IMR-90 (cell line): ENCODE data around the gene CYP46A1. TPM values are rescaled to one million over a fixed set of nuclear protein-coding genes. Genes with fewer than 3 reads are reported as not detected.

Experiments used
- ATAC-seq: fragments of 200-7000 bp; cut with Tn5 transposase; 2 replicates; pipeline ENCODE4 v1.9.1; 2020; ENCODE audit warnings: low read depth, mild to moderate bottlenecking, moderate library complexity
- BruUV-seq: library from RNA; stranded (reverse); fragments of 400-500 nt; replicated peaks from 2 replicates; lab custom pipeline; 2021; lab: Mats Ljungman, UMichigan
- CTCF ChIA-PET: fragments of 300-600 bp; formaldehyde crosslinking; extraction: SDS; loops from one replicate; lab custom pipeline; 2021; ENCODE audit warnings: antibody characterized with exemption; lab: Yijun Ruan, JAX
- POLR2A ChIA-PET: fragments of 300-600 bp; sonication (Branson Sonifier 250); formaldehyde crosslinking; loops from one replicate; lab custom pipeline; 2022; ENCODE audit warnings: antibody characterized with exemption; ENCODE audit not compliant: unreplicated experiment; lab: Charles Lee
- DNase-seq: peaks from one replicate; pipeline ENCODE4 v3.0.0; 2013
- H2AFZ ChIP-seq: replicated peaks from 2 replicates; pipeline ENCODE3; 2013; ENCODE audit warnings: low read length, mild to moderate bottlenecking; ENCODE audit not compliant: poor library complexity
- H2AK5ac ChIP-seq: 2 replicates; pipeline ENCODE4 v1.6.1; 2013; ENCODE audit warnings: low read depth, low read length, inconsistent platforms
- H2AK9ac ChIP-seq: replicated peaks from 2 replicates; pipeline ENCODE3; 2013; ENCODE audit warnings: mild to moderate bottlenecking, low read depth, low read length, moderate library complexity; ENCODE audit not compliant: poor library complexity
- H2BK120ac ChIP-seq: 2 replicates; pipeline ENCODE4 v1.6.1; 2013; ENCODE audit warnings: low read depth, low read length, inconsistent platforms
- H2BK15ac ChIP-seq: 3 replicates; pipeline ENCODE4 v1.6.1; 2013; ENCODE audit warnings: low read depth, low read length, inconsistent platforms
- H2BK20ac ChIP-seq: 2 replicates; pipeline ENCODE4 v1.6.1; 2013; ENCODE audit warnings: low read depth, mild to moderate bottlenecking, inconsistent platforms, low read length, moderate library complexity
- H2BK5ac ChIP-seq: 2 replicates; pipeline ENCODE4 v1.6.1; 2013; ENCODE audit warnings: mild to moderate bottlenecking, low read depth, low read length, inconsistent platforms; ENCODE audit not compliant: poor library complexity, severe bottlenecking
- H3K14ac ChIP-seq: replicated peaks from 2 replicates; pipeline ENCODE4 v1.6.1; 2013; ENCODE audit warnings: low read depth, low read length, inconsistent platforms
- H3K18ac ChIP-seq: 2 replicates; pipeline ENCODE4 v1.6.1; 2013; ENCODE audit warnings: low read depth, low read length, control low read depth
- H3K23ac ChIP-seq: 2 replicates; pipeline ENCODE4 v1.6.1; 2013; ENCODE audit warnings: low read depth, low read length, inconsistent platforms
- H3K27ac ChIP-seq: 2 replicates; pipeline ENCODE4 v1.5.1; 2013; ENCODE audit warnings: mild to moderate bottlenecking, control low read depth, low read length; ENCODE audit not compliant: insufficient read depth
- H3K27me3 ChIP-seq: 2 replicates; pipeline ENCODE4 v1.6.1; 2013; ENCODE audit warnings: low read length; ENCODE audit not compliant: control insufficient read depth, insufficient read depth
- H3K36me3 ChIP-seq: 2 replicates; pipeline ENCODE4 v1.6.1; 2013; ENCODE audit warnings: low read length, mixed read lengths; ENCODE audit not compliant: control insufficient read depth, insufficient read depth
- H3K4ac ChIP-seq: 2 replicates; pipeline ENCODE4 v1.6.1; 2013; ENCODE audit warnings: low read depth, low read length, inconsistent platforms
- H3K4me1 ChIP-seq: 2 replicates; pipeline ENCODE4 v1.6.1; 2013; ENCODE audit warnings: low read length, mixed read lengths; ENCODE audit not compliant: control insufficient read depth, insufficient read depth
- H3K4me2 ChIP-seq: 2 replicates; pipeline ENCODE4 v1.6.1; 2013; ENCODE audit warnings: low read depth, mild to moderate bottlenecking, control low read depth, low read length, moderate library complexity
- H3K4me3 ChIP-seq: 2 replicates; pipeline ENCODE4 v1.5.1; 2013; ENCODE audit warnings: low read depth, mild to moderate bottlenecking, control low read depth, low read length, moderate library complexity; ENCODE audit not compliant: insufficient read depth
- H3K56ac ChIP-seq: 2 replicates; pipeline ENCODE4 v1.6.1; 2013; ENCODE audit warnings: low read length, inconsistent platforms; ENCODE audit not compliant: insufficient read depth; ENCODE audit errors: extremely low read depth
- H3K79me1 ChIP-seq, 2 experiments: 2 replicates each; pipeline ENCODE4 v1.6.1; 2013; ENCODE audit warnings: low read length in 2 of 2, inconsistent platforms in 1 of 2, low read depth in 1 of 2
- H3K9ac ChIP-seq: 2 replicates; pipeline ENCODE4 v1.6.1; 2013; ENCODE audit warnings: low read depth, low read length, control low read depth
- H3K9me1 ChIP-seq: 2 replicates; pipeline ENCODE4 v1.6.1; 2013; ENCODE audit warnings: low read length, inconsistent platforms; ENCODE audit not compliant: insufficient read depth
- H3K9me3 ChIP-seq: 2 replicates; pipeline ENCODE4 v1.6.1; 2013; ENCODE audit warnings: low read length; ENCODE audit not compliant: control insufficient read depth, insufficient read depth
- H4K20me1 ChIP-seq: 2 replicates; pipeline ENCODE4 v1.6.1; 2013; ENCODE audit warnings: low read length, inconsistent platforms; ENCODE audit not compliant: insufficient read depth
- H4K5ac ChIP-seq: 2 replicates; pipeline ENCODE4 v1.6.1; 2013; ENCODE audit warnings: mild to moderate bottlenecking, low read depth, low read length, control low read depth
- H4K8ac ChIP-seq, 2 experiments: 2 replicates each; pipeline ENCODE4 v1.6.1; 2013; ENCODE audit warnings: low read depth in 2 of 2, low read length in 2 of 2, control low read depth in 1 of 2, inconsistent platforms in 1 of 2
- H4K91ac ChIP-seq: 2 replicates; pipeline ENCODE4 v1.6.1; 2013; ENCODE audit warnings: low read depth, low read length, inconsistent platforms; ENCODE audit not compliant: insufficient read depth
- MAFK ChIP-seq: IDR thresholded peaks from 2 replicates; pipeline ENCODE4 v1.6.1; 2012; ENCODE audit warnings: low read depth, low read length, improper control_type of control experiment
- RAD21 ChIP-seq: IDR thresholded peaks from 2 replicates; pipeline ENCODE4 v1.6.1; 2012; ENCODE audit warnings: low read length, improper control_type of control experiment
- RCOR1 ChIP-seq: IDR thresholded peaks from 2 replicates; pipeline ENCODE4 v1.6.1; 2012; ENCODE audit warnings: mild to moderate bottlenecking, low read length, improper control_type of control experiment; ENCODE audit not compliant: insufficient replicate concordance
- USF2 ChIP-seq: fragments of 150-350 bp; IDR thresholded peaks from 2 replicates; pipeline ENCODE4 v1.6.1; 2017; ENCODE audit warnings: mild to moderate bottlenecking, antibody characterized with exemption, low read length, low read depth
- WGBS, 2 experiments: methylation state at CpG; one replicate each; pipeline versions ENCODE4 v1.1.5 to v1.1.7; 2013; ENCODE audit warnings: missing lambda C conversion rate in 2 of 2; ENCODE audit not compliant: insufficient read length in 1 of 2; ENCODE audit errors: extremely low coverage in 2 of 2; 5-methylcytosine and 5-hydroxymethylcytosine counted together
- dilution Hi-C: fragments of 300-500 bp; cut with HindIII; formaldehyde crosslinking; loops from one replicate; pipeline ENCODE4 v1.14.3; 2018; ENCODE audit warnings: low sequenced_read_pairs; ENCODE audit not compliant: unreplicated experiment
- in situ Hi-C: fragments of 300-500 bp; cut with MboI; formaldehyde crosslinking; loops from 3 replicates; pipeline ENCODE4 v1.14.3; 2019; ENCODE audit warnings: low sequenced_read_pairs, inconsistent platforms, mixed read lengths
- intact Hi-C: fragments of 100-400 bp; cut with micrococcal nuclease; formaldehyde crosslinking; loops from 2 replicates; pipeline ENCODE4 v1.10.0; 2022
- polyA plus RNA-seq, 3 experiments: library from polyadenylated mRNA; depleted of rRNA; stranded (reverse); fragments of >200 nt; gene quantifications; 2 replicates each; pipeline ENCODE4 v1.2.3, GENCODE V29; 2012; ENCODE audit warnings: low replicate concordance in 1 of 3
- total RNA-seq: library from RNA; depleted of rRNA; stranded (reverse); fragments of >200 nt; gene quantifications from 2 replicates; pipeline ENCODE4 v1.2.3, GENCODE V29; 2012

CYP46A1 gene
- total and polyA plus RNA-seq, 2 of the 4 experiments (the other 2 are of a cell fraction): 0.18 to 0.31 TPM

DNA sequence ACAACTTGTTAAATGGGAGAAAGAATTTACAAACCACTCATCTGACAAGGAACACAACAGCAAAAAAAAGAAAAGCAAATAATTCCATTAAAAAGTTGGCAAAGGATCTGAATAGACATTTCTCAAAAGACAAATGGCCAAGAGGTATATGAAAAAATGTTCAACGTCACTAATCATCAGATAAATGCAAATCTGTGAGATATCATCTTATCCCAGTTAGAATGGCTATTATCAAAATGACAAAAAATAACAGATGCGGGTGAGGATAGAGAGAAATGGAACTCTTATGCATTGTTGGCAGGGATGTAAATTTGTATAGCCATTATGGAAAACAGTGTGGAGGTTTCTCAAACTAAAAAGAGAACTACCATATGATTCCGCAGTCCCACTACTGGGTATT, 29.9 kb downstream of the CYP46A1 start:
- CTCF ChIA-PET: no interaction called here
- Histone ChIP-seq H3K27me3 (peaks cover 22% of the 10 kb centered on the region), H3K23ac (no peak overlapping the region), H3K36me3 (no peaks in the 10 kb centered on the region), H3K27ac (no peak overlapping the region), H3K18ac (no peak overlapping the region), H3K79me1 (no peaks in the 10 kb centered on the region), H4K5ac (no peak overlapping the region), H2AFZ (no peak overlapping the region), H2AK5ac (no peak overlapping the region), H3K4ac (no peak overlapping the region), H2BK120ac (no peak overlapping the region), H4K20me1 (no peaks in the 10 kb centered on the region), H3K56ac (no peak overlapping the region), H3K4me3 (no peak overlapping the region), H3K9ac (no peak overlapping the region), H2AK9ac (no peak overlapping the region), H3K9me3 (no peaks in the 10 kb centered on the region; the same call in 1 of the 2 replicates), H4K8ac (no peak overlapping the region), H2BK20ac (no peak overlapping the region), H2BK15ac (no peak overlapping the region), H4K91ac (no peak overlapping the region), H3K9me1 (no peaks in the 10 kb centered on the region), H3K4me2 (no peak overlapping the region), H3K14ac (no peak overlapping the region), H3K4me1 (no peaks in the 10 kb centered on the region; the same call in 1 of the 2 replicates), H2BK5ac (no peak overlapping the region)
- POLR2A ChIA-PET: no interaction called here
- no TSS peak for BruUV-seq
- DNase-seq: no peak
- intact Hi-C loops: no loop called here
- no CpG with 5 or more reads among the region's 3 CpGs for WGBS, 2 experiments
- dilution Hi-C loops: no loop called here
- in situ Hi-C loops: no loop called here
- no peak for ATAC-seq
- TF ChIP-seq USF2 (no peak), RCOR1 (no peak), MAFK (no peak), RAD21 (no peak)
